RKO (cell line): ENCODE data around the gene FYCO1.

Experiments
- DNase-seq: peaks from one replicate; pipeline ENCODE4 v3.0.0-alpha.2; 2016; ENCODE audit warnings: low spot score

The FYCO1 gene

DNA sequence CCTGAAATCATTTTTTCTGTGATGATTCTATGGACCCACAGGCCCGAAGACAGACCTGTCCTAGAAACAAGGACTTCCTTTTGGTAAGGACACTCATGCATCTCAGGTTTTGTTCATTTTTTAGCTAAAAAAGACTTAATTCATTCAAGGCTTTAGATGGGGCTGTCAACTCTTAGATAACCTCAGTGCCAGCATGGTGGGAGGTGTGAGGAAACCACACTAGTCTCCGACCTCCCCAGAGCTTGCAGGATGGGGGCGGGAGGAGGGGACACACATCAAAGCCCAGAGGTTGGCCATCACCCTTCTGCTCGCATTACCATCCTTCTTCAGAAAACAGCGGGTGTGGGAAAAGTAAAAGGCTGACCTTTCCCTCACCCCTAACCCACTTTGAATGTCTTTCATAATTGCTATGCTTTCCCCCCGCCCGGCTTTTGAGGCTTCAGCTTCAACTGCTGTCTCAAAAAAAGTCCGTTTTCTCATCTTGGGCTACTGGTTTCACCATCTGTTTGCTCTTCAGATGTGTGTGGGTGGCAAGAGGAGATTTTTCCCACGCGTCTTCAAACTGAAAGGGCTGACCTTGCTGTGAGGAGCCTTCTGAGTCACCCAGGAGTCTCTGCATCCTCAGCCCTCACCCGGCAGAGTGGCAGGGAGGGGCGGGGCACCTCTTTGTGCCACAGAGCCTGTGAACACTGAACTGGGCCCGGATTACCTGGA is 79.9 kb downstream of the FYCO1 start:
- DNase-seq = peak; percentile 6

- no peak for DNase-seq
Measured at GRCh38 chr3:45915059-45915439, 80.6 kb downstream of the FYCO1 start.

GRCh38 chr3:45914362-45915058 is 81.1 kb downstream of the FYCO1 start:
- DNase-seq = no peak

GRCh38 chr3:45912435-45912834 is 83.2 kb downstream of the FYCO1 start:
- DNase-seq = no peak

GRCh38 chr3:45911511-45912226 is 84.0 kb downstream of the FYCO1 start:
- DNase-seq = no peak

- DNase-seq = no peak
Measured at GRCh38 chr3:45910892-45911291, 84.7 kb downstream of the FYCO1 start.

DNA sequence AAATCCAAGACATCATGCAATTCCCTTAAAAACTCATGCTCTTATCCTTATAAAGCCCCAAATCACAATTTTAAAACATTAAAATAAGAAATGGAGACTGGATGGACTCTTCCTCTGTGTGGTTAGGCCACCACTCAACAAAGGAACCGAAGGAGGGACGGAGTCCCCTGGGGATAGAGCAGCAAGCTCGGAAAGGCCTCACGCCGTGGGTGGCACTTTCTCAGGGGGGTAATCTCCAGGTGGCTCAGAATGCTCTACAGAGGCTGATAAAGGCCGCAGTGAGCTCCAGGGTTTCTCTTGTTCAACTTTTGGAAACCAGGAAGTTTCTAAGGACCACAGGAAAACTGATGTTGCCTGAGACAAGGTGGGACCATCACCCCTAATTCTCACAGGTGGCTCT is 86.1 kb downstream of the FYCO1 start:
- no peak for DNase-seq

DNA sequence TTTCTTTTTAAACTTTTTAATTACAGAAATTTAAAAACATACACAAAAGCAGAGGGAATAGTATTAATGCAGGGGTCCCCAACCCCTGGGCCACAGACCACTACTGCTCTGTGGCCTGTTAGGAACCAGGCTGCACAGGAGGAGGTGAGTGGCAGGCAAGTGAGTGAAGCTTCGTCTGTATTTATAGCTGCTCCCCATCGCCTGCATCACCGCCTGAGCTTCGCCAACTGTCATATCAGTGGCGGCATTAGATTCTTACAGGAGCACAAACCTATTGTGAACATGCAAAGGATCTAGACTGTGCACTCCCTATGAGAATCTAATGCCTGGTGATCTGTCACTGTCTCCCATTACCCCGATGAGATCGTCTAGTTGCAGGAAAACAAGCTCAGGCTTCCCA is 86.9 kb downstream of the FYCO1 start:
- no peak for DNase-seq

GRCh38 chr3:45907769-45908705 is 87.6 kb downstream of the FYCO1 start:
- DNase-seq = no peak

DNA sequence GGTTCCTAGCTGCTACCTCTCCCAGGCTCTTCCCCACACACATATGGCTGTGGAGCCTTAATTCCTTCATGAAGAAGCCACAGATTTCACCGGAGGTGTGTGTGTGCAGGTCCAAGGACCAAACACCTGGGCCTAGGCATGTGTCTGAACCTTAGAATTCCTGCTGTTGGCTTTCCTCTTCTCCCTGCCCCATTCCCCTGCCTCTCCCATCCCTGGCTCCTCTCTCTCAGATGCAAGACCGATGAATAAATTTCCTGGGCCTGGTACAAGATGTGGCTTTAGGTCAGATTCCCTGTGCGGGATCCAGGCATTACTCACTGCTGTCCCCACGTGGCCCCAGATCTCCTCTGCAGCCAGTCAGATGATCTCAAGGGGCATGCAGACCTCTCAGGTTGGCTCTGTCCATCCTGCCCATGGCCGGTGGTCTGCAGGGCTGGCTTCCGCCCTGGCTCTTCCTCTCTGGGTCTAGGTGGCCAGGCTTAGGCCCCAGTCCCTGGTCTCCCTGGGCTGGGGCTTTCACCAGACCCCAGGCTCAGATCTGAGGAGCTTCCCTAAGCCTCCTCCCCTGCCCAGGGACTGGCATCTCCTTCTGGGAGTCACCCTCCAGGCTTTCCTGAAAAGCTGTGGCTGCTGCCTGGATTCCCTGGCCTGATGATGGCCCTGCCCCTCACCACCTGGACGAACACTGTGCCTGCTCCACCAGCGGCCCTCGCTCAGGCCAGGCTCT is 88.8 kb downstream of the FYCO1 start:
- peak; percentile 3 for DNase-seq

GRCh38 chr3:45905755-45906154 is 89.9 kb downstream of the FYCO1 start:
- DNase-seq = no peak

- no peak for DNase-seq
Measured at GRCh38 chr3:45904931-45905330, 90.7 kb downstream of the FYCO1 start.

- DNase-seq = no peak
Measured at GRCh38 chr3:45896956-45897355, 98.7 kb downstream of the FYCO1 start.

- no peak for DNase-seq
Measured at GRCh38 chr3:45895686-45896468, 99.7 kb downstream of the FYCO1 start.

DNA sequence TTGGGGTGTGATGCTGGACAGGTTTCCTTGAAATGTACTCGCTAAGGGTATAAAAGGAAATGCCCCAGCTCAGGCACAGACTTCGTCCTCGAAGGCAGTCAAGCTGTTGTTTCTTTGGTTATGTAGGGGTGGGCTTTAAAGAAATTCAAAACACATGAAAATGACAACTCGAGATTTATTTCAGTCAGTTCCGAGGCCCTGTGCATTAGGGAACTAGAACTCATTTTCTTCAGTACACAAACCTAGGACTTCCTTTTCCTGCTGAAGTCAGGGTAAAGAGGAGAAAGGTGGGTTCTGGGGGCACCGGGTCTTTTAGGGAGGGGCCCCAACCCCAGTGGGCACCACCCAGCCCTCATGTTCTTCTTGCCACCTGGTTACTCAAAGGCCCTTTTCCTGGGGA is 101.6 kb downstream of the FYCO1 start:
- DNase-seq = no peak

DNA sequence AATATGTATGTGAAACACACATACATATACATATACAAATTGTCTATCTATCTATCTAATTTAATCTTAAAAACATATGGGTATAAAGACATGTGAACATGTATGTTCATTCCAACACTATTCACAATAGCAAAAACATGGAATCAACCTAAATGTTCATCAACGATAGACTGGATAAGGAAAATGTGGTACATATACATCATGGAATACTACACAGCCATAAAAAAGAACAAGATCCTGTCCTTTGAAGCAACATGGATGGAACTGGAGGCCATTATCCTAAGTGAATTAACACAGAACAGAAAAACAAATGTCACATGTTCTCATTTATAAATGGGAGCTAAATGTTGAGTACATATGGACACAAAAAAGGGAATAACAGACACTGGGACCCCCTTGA is 103.5 kb downstream of the FYCO1 start:
- no peak for DNase-seq

DNA sequence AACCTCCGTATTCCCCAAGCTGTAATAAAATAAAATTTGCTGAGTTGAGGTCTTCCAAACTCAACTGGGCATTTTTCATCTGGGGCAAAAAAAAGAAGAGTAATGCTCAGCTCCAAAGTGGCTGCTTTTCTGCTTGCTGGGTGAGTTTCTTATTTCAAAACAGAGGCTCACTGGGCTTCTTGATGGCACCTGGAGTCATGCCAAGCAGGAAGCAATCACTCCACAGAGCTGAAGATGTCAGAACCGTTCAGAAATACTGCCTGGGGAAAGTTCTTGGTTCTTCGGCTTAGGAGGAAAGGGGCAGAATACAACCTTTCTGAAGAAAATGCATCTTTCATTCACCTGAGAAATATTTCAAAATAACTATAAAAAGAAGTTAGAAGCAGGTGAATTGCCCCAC is 105.2 kb downstream of the FYCO1 start:
- no peak for DNase-seq

- DNase-seq = no peak
Measured at GRCh38 chr3:45889337-45889736, 106.3 kb downstream of the FYCO1 start.

DNA sequence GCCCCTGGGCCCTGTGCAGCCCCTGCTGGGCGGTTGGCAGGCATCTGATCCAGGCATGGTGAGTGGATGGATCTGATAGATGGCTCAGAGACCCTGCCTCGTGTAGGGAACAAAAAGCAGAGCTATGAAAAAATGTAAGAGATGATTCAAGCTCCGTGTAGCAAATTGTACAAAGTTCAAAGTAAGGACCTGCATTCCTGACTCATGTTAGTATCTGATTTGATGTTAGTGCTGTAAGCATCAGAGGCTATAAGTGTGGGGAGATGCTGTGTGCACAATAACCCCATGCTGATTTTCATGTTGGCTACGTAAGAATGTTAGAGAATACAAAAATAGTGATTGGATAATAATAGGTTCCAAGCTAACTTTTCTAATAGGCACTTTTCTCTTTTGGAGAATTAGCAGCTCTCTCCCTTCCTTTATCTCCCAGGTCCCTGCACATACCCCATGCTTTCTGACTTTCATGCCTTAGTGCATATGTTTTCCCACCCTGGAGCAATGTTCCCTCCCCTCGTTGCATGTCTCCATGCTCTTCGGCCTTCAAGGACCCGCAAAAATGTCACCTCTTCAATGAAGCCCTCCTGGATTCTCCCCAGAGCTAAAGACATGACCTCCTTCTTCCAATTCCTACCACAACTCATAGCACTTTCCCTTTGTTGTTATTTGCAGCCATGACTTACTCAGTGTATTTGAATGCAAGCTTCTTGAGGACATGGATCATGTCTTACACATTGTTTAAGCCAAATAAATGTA is 107.7 kb downstream of the FYCO1 start:
- no peak for DNase-seq

DNA sequence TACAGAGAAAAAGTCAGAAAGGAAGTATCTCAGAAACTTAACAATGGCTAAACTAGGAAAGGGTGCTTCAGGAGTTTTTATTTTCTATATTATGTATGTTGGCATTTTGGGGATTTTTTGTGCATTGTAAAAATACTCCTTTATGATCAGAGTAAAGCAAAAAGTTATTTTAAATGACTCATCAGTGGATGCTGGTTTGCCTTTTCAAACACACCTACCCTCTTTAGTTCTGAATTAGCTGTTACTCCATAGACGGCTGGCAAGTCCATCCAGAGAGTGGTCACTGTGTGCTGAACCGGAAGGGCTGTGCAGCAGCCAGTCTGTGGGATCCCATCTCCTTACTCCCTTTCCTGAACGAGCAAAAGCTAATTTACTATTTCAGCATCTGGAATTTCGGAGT is 108.3 kb downstream of the FYCO1 start:
- DNase-seq = no peak
